ENCODE data around the gene GPC6.

DNA sequence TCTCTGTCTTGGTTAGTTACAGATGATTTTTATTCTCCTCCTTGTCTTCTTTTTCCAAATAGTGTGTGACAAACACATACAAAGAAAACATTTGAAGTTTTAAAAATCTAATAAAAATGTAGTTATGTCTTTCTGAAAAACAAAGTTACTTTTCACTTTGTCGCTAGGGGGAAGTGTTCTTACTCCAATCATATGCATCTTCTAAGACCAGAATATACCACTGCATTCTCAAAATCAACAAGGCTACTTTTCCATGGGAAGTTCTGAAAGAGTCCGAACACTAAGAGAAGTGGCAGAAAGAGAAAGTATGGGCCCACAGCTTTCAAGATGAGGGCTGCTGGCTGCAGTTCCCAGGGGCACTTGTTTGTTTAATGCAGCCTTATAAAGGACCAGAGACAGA lies 1043.9 kb downstream of the GPC6 start:
- TF ChIP-seq GATA2 (IDR thresholded peaks at IDR 0.05; ENCODE audit: low read depth, low read length) (no peak), GATA3 (IDR thresholded peaks at IDR 0.05; ENCODE audit: low read depth, low read length) (no peak)

Data from SH-SY5Y (cell line).